ENCODE measurements around the gene RHOT2. TPM values are rescaled to one million over a fixed set of nuclear protein-coding genes. Genes with fewer than 3 reads are reported as not detected.
A peak's percentile ranks its signal among the peaks of the same experiment; 100 is the strongest.

Gene RHOT2
- total RNA-seq, 2 experiments from 2014 or later = 202 to 209 TPM

DNA sequence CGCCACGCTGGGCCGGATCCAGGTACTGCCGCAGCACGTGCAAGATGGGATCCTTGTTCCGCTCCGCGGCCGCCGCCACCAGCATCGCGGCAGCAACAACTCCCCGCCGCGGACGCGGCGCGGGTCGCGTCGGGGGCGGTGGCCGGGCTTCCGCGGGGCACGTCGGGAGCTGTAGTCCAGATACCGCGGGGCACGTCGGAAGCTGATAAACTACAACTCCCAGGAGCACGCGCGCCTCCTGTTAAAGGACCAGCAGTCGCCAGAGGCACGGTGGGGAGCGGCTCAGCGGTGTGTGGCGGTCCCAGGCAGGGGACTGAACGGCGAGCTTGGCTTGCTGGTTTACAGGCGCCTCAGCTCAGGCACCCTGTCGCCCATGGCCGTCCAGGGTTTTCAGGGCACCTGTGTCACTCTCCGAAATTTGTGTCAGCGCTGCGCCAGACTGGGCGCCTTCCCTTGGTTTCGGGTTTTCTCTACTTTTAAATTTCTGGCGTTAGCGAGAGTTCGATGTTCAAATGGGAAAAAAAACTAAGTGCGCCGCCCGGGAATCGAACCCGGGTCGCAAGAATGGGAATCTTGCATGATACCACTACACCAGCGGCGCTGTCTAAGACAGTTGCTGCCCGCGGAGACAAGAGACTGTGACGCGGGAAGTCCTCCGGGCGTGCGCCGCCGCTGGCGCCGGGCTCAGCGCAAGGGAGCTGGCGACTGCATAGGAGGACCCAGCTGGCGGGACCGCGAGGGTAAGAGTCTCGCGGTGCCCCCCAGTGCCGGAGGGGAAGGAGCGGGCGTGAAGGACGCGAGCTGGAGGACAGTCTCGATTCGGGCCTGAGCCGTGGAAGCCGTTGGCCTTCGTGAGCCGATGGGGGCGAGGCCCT, 31.5 kb upstream of the RHOT2 start, which contains the start of gene METTL26:
TSS of gene METTL26 (minus strand) at position 100 of the 875 bp plus-strand sequence. CDS start at position 85, 15 bp downstream.
- H3K27me3 Mint-ChIP-seq = peaks cover 6% of the 10 kb centered on the region
- DNase-seq (peak; percentile 88 to 97 (median 92)), ATAC-seq (ENCODE audit: poor library complexity) (peak; percentile 85)
- Histone ChIP-seq H3K27me3 (ENCODE audit: control insufficient read depth in 1 of 2, insufficient read depth in 2 of 2, low read length in 2 of 2) (no peaks in the 10 kb centered on the region), H3K9me3 (ENCODE audit: control insufficient read depth in 1 of 2, insufficient read depth in 1 of 2, low read length in 2 of 2) (peaks cover 0 to 10% of the 10 kb centered on the region in 2 experiments), H3K4me3 (ENCODE audit: low read length) (peak within 1 kb of the TSS; percentile 73), H3K4me1 (ENCODE audit: insufficient read depth, low read length) (peaks cover 38% of the 10 kb centered on the region), H3K27ac (ENCODE audit: low read depth in 1 of 2, low read length in 2 of 2) (peak within 1 kb of the TSS; percentile 82 to 86), H3K36me3 (ENCODE audit: insufficient read depth, low read length) (no peaks in the 10 kb centered on the region)
- H3K4me1 Mint-ChIP-seq (ENCODE audit: low read depth) = peaks cover 8% of the 10 kb centered on the region
- CTCF ChIA-PET = interaction anchor here (0.7 to 1.5 kb wide), 6 partner anchors 12 to 284 kb away, joined by 3 to 6 read pairs (median 4); partner anchors contain the start of genes AXIN1, CAPN15 and WDR90
- peak within 1 kb of the TSS; percentile 100 for H3K27ac Mint-ChIP-seq
- no peak for TF ChIP-seq CTCF (IDR thresholded peaks at IDR 0.05)
- H3K9me3 Mint-ChIP-seq = no peaks in the 10 kb centered on the region
- POLR2A ChIA-PET = interaction anchor here (0.8 to 3.0 kb wide), 25 partner anchors 9 to 1570 kb away, joined by 3 to 18 read pairs (median 3); partner anchors contain the start of genes ANTKMT, CAPN15, CHTF18 and DECR2
- H3K36me3 Mint-ChIP-seq (ENCODE audit: low read depth) = peaks cover 9% of the 10 kb centered on the region
- peak within 1 kb of the TSS; percentile 99 for H3K4me3 Mint-ChIP-seq
- intact Hi-C loops (cut with DNase I, micrococcal nuclease) = loop anchor here (1.0 to 2.0 kb wide), 5 partner anchors 47 to 109 kb away; partner anchors contain the start of genes CAPN15 (in 1 of the 2), JMJD8 (in 1 of the 2) and PIGQ (in 1 of the 2)

GRCh38 chr16:637081-638018, 30.6 kb upstream of the RHOT2 start:
- Histone ChIP-seq H3K9me3 (ENCODE audit: control insufficient read depth in 1 of 2, insufficient read depth in 1 of 2, low read length in 2 of 2) (peaks cover 0 to 10% of the 10 kb centered on the region in 2 experiments), H3K27ac (ENCODE audit: low read depth in 1 of 2, low read length in 2 of 2) (peak overlapping the region; percentile 82 to 86), H3K4me3 (ENCODE audit: low read length) (peak overlapping the region; percentile 73), H3K27me3 (ENCODE audit: control insufficient read depth in 1 of 2, insufficient read depth in 2 of 2, low read length in 2 of 2) (no peaks in the 10 kb centered on the region), H3K36me3 (ENCODE audit: insufficient read depth, low read length) (no peaks in the 10 kb centered on the region), H3K4me1 (ENCODE audit: insufficient read depth, low read length) (peaks cover 40% of the 10 kb centered on the region)
- intact Hi-C loops (cut with DNase I, micrococcal nuclease) = loop anchor here in 1 of 2 experiments (2.0 kb wide), 1 partner anchor 49 kb away; no protein-coding TSS in a partner anchor
- peaks cover 8% of the 10 kb centered on the region for H3K4me1 Mint-ChIP-seq (ENCODE audit: low read depth)
- peaks cover 6% of the 10 kb centered on the region for H3K27me3 Mint-ChIP-seq
- no peak for TF ChIP-seq CTCF (IDR thresholded peaks at IDR 0.05)
- DNase-seq = peak in 13 of 14 experiments; percentile 79 to 94 (median 88)
- H3K4me3 Mint-ChIP-seq = peak overlapping the region; percentile 99
- ATAC-seq (ENCODE audit: poor library complexity) = peak; percentile 54
- ChIA-PET POLR2A (interaction anchor here (0.8 to 3.0 kb wide), 17 partner anchors 10 to 1145 kb away, joined by 3 to 18 read pairs (median 4); partner anchors contain the start of genes CAPN15, CHTF18, JMJD8 and NUBP2), CTCF (interaction anchor here (1.0 to 1.5 kb wide), 4 partner anchors 11 to 110 kb away, joined by 3 to 6 read pairs (median 4); partner anchors contain the start of genes CAPN15 and WDR90)
- peak overlapping the region; percentile 100 for H3K27ac Mint-ChIP-seq
- H3K9me3 Mint-ChIP-seq = no peaks in the 10 kb centered on the region
- H3K36me3 Mint-ChIP-seq (ENCODE audit: low read depth) = peaks cover 9% of the 10 kb centered on the region
